Neuronal stem cell (in vitro differentiated cells): ENCODE results near the gene PYY.
A peak's percentile ranks its signal among the peaks of the same experiment; 100 is the strongest.
"Not testable (repeated sequence)": the region's sequence is repeated elsewhere in the genome, so short reads cannot be mapped to it uniquely, and the experiment has no call there.

Source experiments
- DNase-seq: peaks from one replicate; pipeline ENCODE4 v3.0.0-alpha.2; 2013; ENCODE audit warnings: low spot score
- H2AFZ ChIP-seq: one replicate; pipeline ENCODE4 v1.6.1; 2013; ENCODE audit warnings: mild to moderate bottlenecking, low read length, inconsistent platforms
- H2AK5ac ChIP-seq: 2 replicates; pipeline ENCODE4 v1.6.1; 2013; ENCODE audit warnings: low read depth, mild to moderate bottlenecking, inconsistent platforms, low read length, moderate library complexity, mixed read lengths
- H2BK120ac ChIP-seq: 2 replicates; pipeline ENCODE4 v1.6.1; 2013; ENCODE audit warnings: low read depth, mild to moderate bottlenecking, inconsistent platforms, low read length, moderate library complexity, mixed read lengths
- H2BK12ac ChIP-seq: one replicate; pipeline ENCODE4 v1.6.1; 2013; ENCODE audit warnings: low read length, inconsistent platforms
- H2BK15ac ChIP-seq: 2 replicates; pipeline ENCODE4 v1.6.1; 2013; ENCODE audit warnings: mild to moderate bottlenecking, low read length, inconsistent platforms, mixed read lengths
- H2BK5ac ChIP-seq: one replicate; pipeline ENCODE4 v1.6.1; 2013; ENCODE audit warnings: inconsistent platforms, mild to moderate bottlenecking, low read length, moderate library complexity
- H3K14ac ChIP-seq: one replicate; pipeline ENCODE4 v1.6.1; 2013; ENCODE audit warnings: low read length, inconsistent platforms
- H3K18ac ChIP-seq: 2 replicates; pipeline ENCODE4 v1.6.1; 2013; ENCODE audit warnings: low read length, inconsistent platforms
- H3K23ac ChIP-seq: 2 replicates; pipeline ENCODE4 v1.6.1; 2013; ENCODE audit warnings: low read depth, mild to moderate bottlenecking, mixed read lengths, low read length, inconsistent platforms; ENCODE audit not compliant: poor library complexity
- H3K27ac ChIP-seq: replicated peaks from 3 replicates; pipeline ENCODE4 v1.5.1; 2013; ENCODE audit warnings: low read length, inconsistent platforms
- H3K27me3 ChIP-seq, 3 experiments: 2 replicates each; pipeline ENCODE4 v1.6.1; 2013; ENCODE audit warnings: low read length in 3 of 3, mild to moderate bottlenecking in 2 of 3, inconsistent platforms in 1 of 3, low read depth in 1 of 3, mixed read lengths in 1 of 3, moderate library complexity in 1 of 3; ENCODE audit not compliant: control insufficient read depth in 3 of 3, insufficient read depth in 3 of 3
- H3K36me3 ChIP-seq, 2 donors: replicated peaks in 1 of 2; 2 replicates each; pipeline ENCODE4 v1.6.1; 2013; ENCODE audit warnings: low read length in 2 of 2; ENCODE audit not compliant: control insufficient read depth in 2 of 2, insufficient read depth in 2 of 2
- H3K4ac ChIP-seq: 2 replicates; pipeline ENCODE4 v1.6.1; 2013; ENCODE audit warnings: inconsistent platforms, mild to moderate bottlenecking, low read length, moderate library complexity
- H3K4me1 ChIP-seq, 2 donors: 1 replicate in 1 of 2; 2 replicates in 1 of 2; pipeline ENCODE4 v1.6.1; 2013; ENCODE audit warnings: low read length in 2 of 2, low read depth in 1 of 2; ENCODE audit not compliant: control insufficient read depth in 2 of 2, insufficient read depth in 1 of 2
- H3K4me2 ChIP-seq: one replicate; pipeline ENCODE4 v1.6.1; 2013; ENCODE audit warnings: mild to moderate bottlenecking, low read length, inconsistent platforms; ENCODE audit not compliant: insufficient read depth, poor library complexity, severe bottlenecking
- H3K4me3 ChIP-seq, 2 donors: 2 replicates each; pipeline ENCODE4 v1.5.1; 2013; ENCODE audit warnings: low read length in 2 of 2, mild to moderate bottlenecking in 2 of 2, inconsistent platforms in 1 of 2, moderate library complexity in 1 of 2
- H3K79me1 ChIP-seq: one replicate; pipeline ENCODE4 v1.6.1; 2013; ENCODE audit warnings: low read depth, mild to moderate bottlenecking, inconsistent platforms, low read length, moderate library complexity
- H3K9ac ChIP-seq: one replicate; pipeline ENCODE4 v1.6.1; 2013; ENCODE audit warnings: mild to moderate bottlenecking, low read depth, low read length, inconsistent platforms; ENCODE audit not compliant: poor library complexity
- H3K9me3 ChIP-seq, 2 donors: replicated peaks in 1 of 2; 2 replicates each; pipeline versions ENCODE3 to v1.6.1; 2013; ENCODE audit warnings: low read length in 2 of 2, mild to moderate bottlenecking in 2 of 2, inconsistent platforms in 1 of 2, low read depth in 1 of 2, mixed read lengths in 1 of 2, moderate library complexity in 1 of 2; ENCODE audit not compliant: control insufficient read depth in 2 of 2, insufficient read depth in 1 of 2
- H4K8ac ChIP-seq: one replicate; pipeline ENCODE4 v1.6.1; 2013; ENCODE audit warnings: low read depth, mild to moderate bottlenecking, inconsistent platforms, low read length, moderate library complexity
- H4K91ac ChIP-seq: one replicate; pipeline ENCODE4 v1.6.1; 2013; ENCODE audit warnings: low read length, low read depth, mild to moderate bottlenecking, inconsistent platforms; ENCODE audit not compliant: poor library complexity
- WGBS, 2 donors: extraction: QIAGEN DNeasy Blood & Tissue Kit; methylation state at CpG; one replicate each; pipeline ENCODE4 v1.1.7; 2013; ENCODE audit warnings: missing lambda C conversion rate in 2 of 2, mixed read lengths in 1 of 2; ENCODE audit not compliant: insufficient read length in 2 of 2, insufficient replicate concordance in 1 of 2; ENCODE audit errors: extremely low coverage in 2 of 2; 5-methylcytosine and 5-hydroxymethylcytosine counted together

Gene PYY

GRCh38 chr17:43931062-43931571, 22.6 kb downstream of the PYY start:
- Histone ChIP-seq H3K27me3 (peaks cover 0 to 44% (median 14%) of the 10 kb centered on the region in 3 experiments), H3K4me2 (no peak overlapping the region), H3K23ac (no peak overlapping the region), H3K18ac (no peak overlapping the region), H2AFZ (no peak overlapping the region), H3K9me3 (no peaks in the 10 kb centered on the region), H3K9ac (no peak overlapping the region), H2BK15ac (no peak overlapping the region), H2BK5ac (no peak overlapping the region), H2AK5ac (no peak overlapping the region), H3K4me1 (peaks cover 0 to 12% of the 10 kb centered on the region in 2 donors), H2BK12ac (no peak overlapping the region), H3K4me3 (no peak overlapping the region), H3K79me1 (no peaks in the 10 kb centered on the region), H3K27ac (no peak overlapping the region), H3K14ac (no peak overlapping the region), H4K8ac (no peak overlapping the region), H3K36me3 (no peaks in the 10 kb centered on the region), H2BK120ac (no peak overlapping the region), H3K4ac (no peak overlapping the region), H4K91ac (no peak overlapping the region)
- no CpG with 5 or more reads among the region's 5 CpGs for WGBS, 2 donors
- no peak for DNase-seq

- H3K27me3 ChIP-seq = peaks cover 0 to 44% (median 14%) of the 10 kb centered on the region in 3 experiments
- H2BK120ac ChIP-seq = no peak overlapping the region
- H2BK15ac ChIP-seq = no peak overlapping the region
- no peaks in the 10 kb centered on the region for H3K36me3 ChIP-seq
- H3K9ac ChIP-seq = no peak overlapping the region
- H3K18ac ChIP-seq = no peak overlapping the region
- peaks cover 0 to 6% of the 10 kb centered on the region in 2 donors for H3K4me1 ChIP-seq
- no peak overlapping the region for H2BK5ac ChIP-seq
- H4K8ac ChIP-seq = no peak overlapping the region
- no CpG with 5 or more reads among the region's 1 CpG for WGBS, 2 donors
- no peak overlapping the region for H2AFZ ChIP-seq
- no peak for DNase-seq
- no peak overlapping the region for H3K27ac ChIP-seq
- H3K79me1 ChIP-seq = no peaks in the 10 kb centered on the region
- no peak overlapping the region for H3K23ac ChIP-seq
- no peak overlapping the region for H2BK12ac ChIP-seq
- H3K9me3 ChIP-seq = no peaks in the 10 kb centered on the region
- no peak overlapping the region for H4K91ac ChIP-seq
- H3K4me2 ChIP-seq = no peak overlapping the region
- H3K4ac ChIP-seq = no peak overlapping the region
- no peak overlapping the region for H3K14ac ChIP-seq
- no peak overlapping the region for H3K4me3 ChIP-seq
- H2AK5ac ChIP-seq = no peak overlapping the region
These were observed 25.1 kb downstream of the PYY start for GRCh38 chr17:43928609-43929008.

GRCh38 chr17:43927929-43928328, 25.8 kb downstream of the PYY start:
- H3K23ac ChIP-seq, H2BK120ac ChIP-seq, H3K9ac ChIP-seq, DNase-seq, H3K18ac ChIP-seq, H3K36me3 ChIP-seq, H3K79me1 ChIP-seq, H3K9me3 ChIP-seq, H2BK15ac ChIP-seq, H3K14ac ChIP-seq, H4K91ac ChIP-seq, H3K4me2 ChIP-seq, H4K8ac ChIP-seq, H3K27ac ChIP-seq, H2BK5ac ChIP-seq, H3K4me3 ChIP-seq, H2BK12ac ChIP-seq, H3K4ac ChIP-seq, H2AFZ ChIP-seq, H2AK5ac ChIP-seq, H3K4me1 ChIP-seq: not testable (repeated sequence)
- peaks cover 0 to 46% (median 14%) of the 10 kb centered on the region in 3 experiments for H3K27me3 ChIP-seq
- no CpG with 5 or more reads among the region's 5 CpGs for WGBS, 2 donors

- no peak overlapping the region for H3K4ac ChIP-seq
- peak overlapping the region; percentile 57 for H3K18ac ChIP-seq
- H2BK15ac ChIP-seq = no peak overlapping the region
- H3K9ac ChIP-seq = no peak overlapping the region
- peaks cover 0 to 46% (median 14%) of the 10 kb centered on the region in 3 experiments for H3K27me3 ChIP-seq
- H3K27ac ChIP-seq = no peak overlapping the region
- no peak overlapping the region for H2BK120ac ChIP-seq
- no peaks in the 10 kb centered on the region for H3K9me3 ChIP-seq
- no peak overlapping the region for H2AK5ac ChIP-seq
- DNase-seq = no peak
- no peak overlapping the region for H2AFZ ChIP-seq
- H3K36me3 ChIP-seq = no peaks in the 10 kb centered on the region
- H4K8ac ChIP-seq = no peak overlapping the region
- H3K14ac ChIP-seq = no peak overlapping the region
- no peak overlapping the region for H4K91ac ChIP-seq
- peak overlapping the region in 1 of 2 donors; percentile 50 for H3K4me3 ChIP-seq
- H2BK5ac ChIP-seq = no peak overlapping the region
- no CpG with 5 or more reads among the region's 42 CpGs for WGBS, 2 donors
- peak overlapping the region; percentile 11 for H3K4me2 ChIP-seq
- H3K4me1 ChIP-seq = peaks cover 0 to 6% of the 10 kb centered on the region in 2 donors
- no peak overlapping the region for H3K23ac ChIP-seq
- H3K79me1 ChIP-seq = no peaks in the 10 kb centered on the region
- no peak overlapping the region for H2BK12ac ChIP-seq
These were observed 26.5 kb downstream of the PYY start for GRCh38 chr17:43927060-43927864.
